Endometrial microvascular endothelial cells (primary cell): Measurements from ENCODE around the gene NFATC2. TPM values are rescaled to one million over a fixed set of nuclear protein-coding genes. Genes with fewer than 3 reads are reported as not detected.

Source experiments
- in situ Hi-C: cut with HindIII; loops from 2 replicates; pipeline ENCODE4 v1.10.0; 2017; ENCODE audit warnings: low sequenced_read_pairs, low pct_unique_long_range_greater_than_20kb; ENCODE audit errors: inconsistent ontology term
- total RNA-seq: library from RNA; depleted of rRNA; stranded (reverse); fragments of >200 nt; gene quantifications from one replicate; pipeline ENCODE4 v1.2.3, GENCODE V29; 2015; ENCODE audit errors: inconsistent ontology term

The NFATC2 gene
- total RNA-seq, 1 donor from 2014 or later: 2.5 TPM

DNA sequence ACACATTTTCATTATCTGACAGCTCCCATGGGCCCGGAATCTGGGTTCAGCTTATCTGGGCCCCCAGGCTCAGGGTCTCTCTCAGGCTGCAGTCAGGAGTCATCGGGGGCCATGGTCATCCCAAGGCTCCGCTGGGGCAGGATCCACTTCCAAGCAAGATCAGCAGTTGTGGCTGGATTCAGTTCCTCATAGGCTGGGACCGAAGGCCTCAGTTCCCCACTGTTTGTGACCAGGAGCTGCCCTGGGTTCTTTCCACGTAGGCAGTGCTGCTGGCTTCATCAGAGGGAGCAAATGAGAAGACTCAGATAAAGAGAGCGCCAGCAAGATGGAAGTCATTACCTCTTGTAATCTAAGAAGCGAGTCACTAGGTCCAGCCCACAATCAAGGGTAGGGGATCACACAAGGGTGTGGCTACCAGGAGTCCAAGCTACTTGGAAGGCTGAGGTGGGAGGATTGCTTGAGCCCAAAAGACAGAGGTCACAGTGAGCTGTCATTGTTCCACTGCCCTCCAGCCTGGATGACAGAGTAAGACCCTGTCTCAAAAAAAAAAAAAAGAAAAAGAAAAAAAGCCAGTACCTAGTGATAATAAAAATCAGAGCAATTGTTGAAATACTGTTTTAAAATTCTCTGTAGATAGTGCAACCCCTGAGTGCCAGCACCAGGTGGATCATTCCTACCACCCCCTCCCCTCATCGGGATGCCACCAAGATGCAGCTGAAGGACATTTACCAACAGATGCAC is 162.7 kb downstream of the NFATC2 start:
- in situ Hi-C loops: no loop called here

DNA sequence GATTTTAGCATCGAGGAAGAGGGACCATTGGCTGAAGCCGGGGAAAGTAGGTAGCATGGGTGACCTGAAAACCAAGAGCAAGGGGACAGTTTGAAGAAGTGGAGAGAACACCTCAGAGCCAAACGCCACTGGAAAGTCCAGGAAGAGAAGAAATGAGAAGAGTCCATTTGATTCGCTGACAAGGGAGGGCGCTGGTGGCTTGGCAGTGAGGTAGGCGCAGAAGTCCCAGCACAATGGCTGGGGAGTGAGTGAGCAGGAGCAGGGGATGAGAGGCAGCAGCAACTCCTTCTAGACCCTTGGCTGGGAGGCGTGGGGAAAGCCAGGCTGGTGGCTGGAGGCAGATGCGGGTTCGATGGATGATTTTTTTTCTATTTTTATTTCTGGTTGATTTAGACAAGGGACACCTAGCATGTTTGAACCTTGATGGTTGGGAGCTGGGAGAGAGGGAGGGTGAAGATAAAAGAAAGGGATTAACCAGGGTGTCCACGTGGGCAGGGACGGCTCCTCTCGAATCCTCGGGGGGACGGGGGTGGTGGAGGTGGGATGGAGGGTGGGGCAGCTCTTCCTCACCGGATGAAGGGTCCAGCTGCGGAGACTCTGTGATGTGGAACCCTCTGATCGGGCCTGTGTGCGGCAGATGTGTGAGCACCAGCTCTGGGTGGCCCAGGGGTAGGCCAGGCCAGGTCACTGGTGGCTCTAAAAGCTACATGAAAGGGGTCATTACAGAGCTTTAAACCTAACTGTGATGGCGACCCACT is 164.2 kb downstream of the NFATC2 start:
- in situ Hi-C loops: no loop called here

DNA sequence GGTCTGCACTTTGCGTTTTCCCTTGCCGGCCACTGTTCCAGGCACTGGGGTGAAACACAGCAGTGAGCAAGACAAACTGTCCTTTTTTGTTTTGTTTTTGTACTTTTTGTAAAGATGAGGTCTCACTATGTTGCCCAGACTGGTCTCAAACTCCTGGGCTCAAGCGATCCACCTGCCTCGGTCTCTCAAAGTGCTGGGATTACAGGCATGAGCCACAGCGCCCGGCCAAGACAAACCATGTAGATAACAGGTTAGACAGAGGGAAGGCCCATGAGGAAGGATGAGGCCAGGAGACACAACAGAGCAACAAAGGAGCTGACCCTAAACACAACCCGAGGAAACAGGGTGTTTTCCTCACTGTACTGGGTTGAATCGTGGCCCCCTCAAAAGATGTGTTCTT is 165.4 kb downstream of the NFATC2 start:
- in situ Hi-C loops: no loop called here

DNA sequence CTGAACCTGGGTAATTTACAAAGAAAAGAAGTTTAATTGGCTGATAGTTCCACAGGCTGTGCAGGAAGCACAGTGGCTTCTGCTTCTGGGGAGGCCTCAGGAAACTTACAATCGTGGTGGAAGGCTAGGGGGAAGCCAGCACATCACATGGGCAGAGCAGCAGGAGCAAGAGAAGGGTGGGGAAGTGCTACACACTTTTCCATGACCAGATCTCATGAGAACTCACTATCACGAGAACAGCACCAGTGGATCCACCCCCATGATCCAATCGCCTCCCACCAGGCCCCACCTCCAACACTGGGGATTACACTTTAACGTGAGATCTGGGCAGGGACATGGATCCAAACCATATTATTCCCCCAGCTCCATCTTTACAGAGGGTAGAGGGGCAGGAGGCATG is 166.4 kb downstream of the NFATC2 start:
- in situ Hi-C loops: no loop called here

DNA sequence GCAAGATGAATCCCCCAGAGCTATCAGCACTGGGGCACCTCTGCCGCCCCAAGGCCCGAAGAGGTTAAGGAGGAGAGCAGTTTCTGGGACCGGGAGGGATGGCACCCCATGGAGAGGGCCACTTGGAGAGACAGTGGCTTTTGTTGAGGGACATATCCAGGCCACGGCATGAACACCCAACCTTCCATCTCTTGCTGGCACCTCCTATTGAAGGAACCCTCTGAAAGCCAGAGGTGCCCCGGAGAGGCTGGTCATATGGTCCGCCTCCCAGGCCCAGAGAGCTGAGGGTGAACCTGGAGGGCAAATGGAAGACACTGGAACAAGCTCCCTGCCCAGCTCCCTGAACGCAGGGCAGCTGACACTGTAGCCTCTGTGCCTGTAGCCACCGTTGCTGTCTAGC is 167.0 kb downstream of the NFATC2 start:
- in situ Hi-C loops: no loop called here

DNA sequence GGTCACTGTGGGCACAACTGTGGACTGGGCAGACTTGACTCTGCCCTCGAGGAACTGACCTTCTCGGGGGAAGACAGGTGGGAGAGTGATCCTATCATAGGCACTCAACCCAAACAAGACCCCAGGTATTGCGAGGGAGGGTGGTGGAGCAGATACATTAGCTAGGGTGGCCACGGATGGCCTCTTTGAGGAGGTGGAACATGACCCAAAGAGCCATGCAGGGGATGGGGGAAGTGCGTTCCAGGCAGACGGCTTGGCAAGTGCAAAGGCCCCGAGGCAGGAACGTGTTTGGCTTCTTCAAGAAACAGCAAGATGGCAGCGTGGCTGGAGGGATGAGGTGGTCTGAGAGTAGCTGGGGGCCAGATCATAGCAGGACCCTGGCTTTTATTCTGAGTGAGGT is 167.6 kb downstream of the NFATC2 start:
- in situ Hi-C loops: no loop called here

DNA sequence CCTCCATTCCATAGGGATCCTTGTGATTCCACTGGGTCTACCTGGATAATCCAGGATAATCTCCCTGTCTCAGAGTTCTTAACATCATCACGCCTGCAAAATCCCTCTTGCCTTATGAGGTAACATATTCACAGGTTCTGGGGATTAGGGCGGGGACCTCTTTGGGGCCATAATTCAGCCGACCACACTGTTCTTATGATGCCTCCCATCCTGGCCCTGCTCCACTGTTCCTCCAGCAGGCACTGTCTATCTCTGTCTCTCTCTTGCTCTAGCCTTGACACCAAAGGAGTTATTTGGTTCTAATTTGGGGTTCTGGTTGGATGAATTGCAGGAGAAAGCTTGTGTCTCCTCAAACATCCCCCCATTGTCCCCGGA is 168.1 kb downstream of the NFATC2 start:
- in situ Hi-C loops: no loop called here

DNA sequence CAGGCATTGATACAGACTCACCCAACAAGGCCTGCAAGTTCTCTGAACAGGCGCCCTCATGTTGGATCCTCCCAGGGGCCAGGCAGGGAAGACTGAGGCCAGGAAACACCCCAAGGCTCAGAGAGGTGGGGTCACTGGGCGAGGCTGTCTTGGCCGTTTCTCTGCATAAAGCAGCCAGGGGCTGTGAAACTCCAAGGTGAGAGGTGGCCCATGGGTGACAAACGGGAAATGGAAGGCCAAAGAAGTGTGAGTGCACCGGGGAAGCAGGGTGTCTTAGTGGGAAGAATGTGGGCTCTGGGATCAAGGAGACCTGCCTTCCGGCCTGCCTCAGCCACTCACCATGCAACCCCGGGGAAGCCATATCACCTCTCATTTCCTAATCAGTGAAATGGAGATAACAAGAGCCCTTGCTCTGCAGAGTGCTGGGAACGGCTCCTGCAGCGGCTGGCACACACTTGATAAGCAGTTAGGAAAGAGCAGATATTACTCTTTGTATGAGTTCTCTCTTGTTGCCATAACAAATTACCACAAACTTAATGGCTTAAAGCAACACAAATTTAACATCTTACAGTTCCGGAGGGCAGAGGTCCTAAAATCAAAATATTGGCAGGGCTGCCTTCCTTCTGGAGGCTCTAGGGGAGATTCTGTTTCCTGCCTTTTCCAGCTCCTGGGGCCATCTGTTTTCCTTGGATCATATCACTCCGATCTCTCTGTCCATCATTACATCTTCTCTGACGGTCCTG is 168.6 kb downstream of the NFATC2 start:
- in situ Hi-C loops: no loop called here

DNA sequence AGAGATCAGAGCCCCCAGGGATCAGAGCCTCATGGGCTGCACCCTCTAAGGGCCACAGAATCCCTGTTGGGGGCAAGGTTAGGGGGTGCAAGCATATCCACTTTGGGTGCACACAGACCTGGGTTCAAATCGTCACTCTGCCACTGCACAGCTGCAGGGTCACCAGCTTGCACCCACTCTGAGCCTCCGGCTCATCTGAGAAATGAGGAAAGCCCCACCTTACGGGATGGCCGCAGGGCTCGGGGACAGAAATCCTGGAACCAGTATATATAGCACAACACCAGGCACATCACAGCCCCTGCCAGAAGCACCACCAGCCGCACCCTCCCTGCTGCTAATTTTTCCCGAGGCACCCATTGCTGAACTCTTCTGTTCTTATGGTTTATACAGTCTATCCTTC is 169.6 kb downstream of the NFATC2 start:
- in situ Hi-C loops: no loop called here

DNA sequence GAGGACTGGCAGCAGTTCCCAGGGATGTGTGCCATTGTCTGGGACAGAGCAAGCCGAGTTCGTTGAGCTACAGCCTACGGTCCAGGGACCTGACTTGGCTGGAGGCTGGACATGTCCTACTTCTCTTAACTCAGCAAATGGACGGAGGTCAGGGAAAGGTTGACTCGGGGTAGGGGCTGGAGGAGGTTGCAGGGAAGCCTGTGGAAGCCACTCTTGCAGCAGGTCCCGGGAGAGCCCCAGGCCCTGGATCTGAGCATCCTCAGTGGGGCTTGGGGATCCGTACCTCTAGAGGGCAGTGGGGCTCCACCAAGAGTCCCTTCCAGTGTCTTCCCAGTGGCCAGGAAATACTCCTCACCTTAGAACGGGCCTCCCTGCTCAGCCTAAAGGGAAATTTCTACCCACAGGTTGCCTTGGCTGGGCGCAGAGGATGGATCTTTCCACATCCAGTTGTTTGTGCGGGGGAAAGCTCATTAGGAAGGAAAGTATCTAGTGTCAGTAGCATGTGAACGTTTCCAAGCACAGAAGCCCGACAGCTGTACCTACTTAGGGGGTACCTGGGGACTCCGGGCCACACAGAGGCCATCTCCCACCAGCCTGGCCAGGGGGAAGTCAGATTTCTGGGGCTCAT is 170.2 kb downstream of the NFATC2 start:
- in situ Hi-C loops: no loop called here

DNA sequence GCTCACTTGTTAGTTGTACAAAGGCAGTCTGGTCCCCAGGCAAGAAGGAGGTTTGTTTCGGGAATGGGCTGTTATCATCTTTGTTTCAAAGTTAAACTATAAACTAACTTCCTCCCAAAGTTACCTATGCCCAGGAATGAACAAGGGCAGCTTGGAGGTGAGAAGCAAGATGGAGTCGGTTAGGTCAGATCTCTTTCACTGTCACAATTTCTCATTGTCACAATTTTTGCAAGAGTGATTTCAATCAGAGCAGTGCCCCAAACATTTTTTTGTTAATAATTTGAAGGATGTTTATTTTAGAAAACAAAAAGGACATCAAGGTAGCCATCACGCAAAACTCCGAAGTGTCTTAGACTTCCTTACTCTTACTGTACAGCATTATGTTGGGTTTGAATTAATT is 170.8 kb downstream of the NFATC2 start:
- in situ Hi-C loops: no loop called here

DNA sequence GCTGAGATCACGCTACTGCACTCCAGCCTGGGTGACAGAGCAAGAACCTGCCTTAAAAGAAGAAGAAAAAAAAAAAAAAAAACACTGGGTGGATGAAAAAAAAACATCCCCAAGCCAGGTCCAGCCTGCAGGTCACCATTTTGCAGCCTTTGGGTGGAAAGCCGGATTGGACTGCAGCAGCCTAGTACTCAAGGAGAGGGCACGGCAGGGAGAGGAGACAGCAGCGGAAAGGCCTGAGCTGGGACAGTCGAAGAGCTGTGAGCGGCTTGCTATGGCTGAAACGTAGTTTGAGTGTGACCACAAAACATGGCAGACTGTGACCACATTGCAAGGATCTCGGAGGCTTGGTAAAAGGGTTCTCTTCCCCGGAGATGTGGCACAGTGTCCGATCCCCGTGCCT is 173.0 kb downstream of the NFATC2 start:
- in situ Hi-C loops: no loop called here

DNA sequence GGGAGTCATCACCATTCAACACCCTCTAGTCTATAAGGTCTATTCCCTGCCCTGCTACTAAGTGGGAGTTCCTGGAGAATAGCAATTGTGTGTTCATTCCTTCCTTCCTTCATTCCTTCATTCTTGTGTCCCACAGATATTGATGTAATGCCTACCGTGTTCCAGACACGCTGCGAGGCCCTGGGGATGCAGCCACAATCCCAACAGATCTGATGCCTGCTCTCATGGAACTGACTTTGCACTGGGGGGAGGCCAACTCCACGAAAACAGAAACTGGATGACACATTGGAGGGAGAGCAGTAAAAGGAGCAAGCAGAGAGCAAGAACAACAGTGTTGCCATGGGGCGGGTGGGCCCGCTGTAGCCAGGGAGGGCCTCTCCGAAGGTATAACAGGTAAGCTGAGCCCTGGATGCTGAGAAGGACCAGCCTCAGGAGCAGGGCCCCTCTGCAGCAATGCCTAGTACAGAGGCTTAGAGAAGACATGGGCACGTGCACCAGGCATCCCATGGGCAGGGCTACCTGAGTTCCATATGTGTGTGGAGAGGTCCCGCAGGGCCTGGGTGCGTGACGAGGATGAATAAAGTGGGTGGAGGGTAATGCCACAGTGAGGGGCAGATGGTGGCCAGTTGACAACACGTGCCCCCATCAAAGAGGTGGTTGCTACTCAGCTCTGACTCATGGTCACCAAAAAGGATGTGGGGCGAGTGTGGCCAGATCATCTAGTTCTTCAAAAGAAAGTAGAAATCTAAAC is 173.9 kb downstream of the NFATC2 start:
- in situ Hi-C loops: no loop called here

DNA sequence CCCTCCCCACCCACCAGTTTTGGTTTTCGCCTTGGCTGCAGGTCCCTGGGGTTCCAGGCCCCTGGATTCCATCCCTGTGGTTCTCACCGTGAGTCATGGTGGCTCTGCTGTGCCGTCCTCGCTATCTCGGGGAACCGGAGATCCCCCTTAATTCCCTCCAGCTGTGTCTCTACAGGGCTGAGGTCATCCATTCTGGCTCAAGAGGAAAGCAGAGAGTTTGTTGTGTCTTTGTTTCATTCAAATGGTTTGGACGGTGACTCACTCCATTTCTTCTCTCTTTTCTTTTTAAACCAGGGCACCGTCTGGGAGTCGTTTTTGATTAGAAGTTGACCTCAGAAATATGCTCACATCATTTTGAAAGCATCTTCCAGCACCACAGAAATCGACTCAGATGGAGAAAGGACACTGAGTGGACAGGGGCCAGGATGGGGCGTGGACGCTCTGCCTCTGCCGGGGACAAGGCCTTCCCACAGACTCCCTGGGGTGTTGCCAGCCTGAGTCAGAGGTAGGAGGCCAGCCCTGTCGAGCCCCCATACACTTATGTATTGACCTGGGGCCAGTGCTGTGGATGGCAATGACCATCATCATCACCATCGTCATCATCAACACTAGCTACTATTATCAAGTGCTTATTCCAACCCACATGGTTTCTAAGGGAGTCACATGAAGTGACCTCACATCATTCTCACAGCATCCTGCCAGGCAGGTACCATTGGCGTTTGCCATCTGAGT is 176.2 kb downstream of the NFATC2 start:
- in situ Hi-C loops: no loop called here

DNA sequence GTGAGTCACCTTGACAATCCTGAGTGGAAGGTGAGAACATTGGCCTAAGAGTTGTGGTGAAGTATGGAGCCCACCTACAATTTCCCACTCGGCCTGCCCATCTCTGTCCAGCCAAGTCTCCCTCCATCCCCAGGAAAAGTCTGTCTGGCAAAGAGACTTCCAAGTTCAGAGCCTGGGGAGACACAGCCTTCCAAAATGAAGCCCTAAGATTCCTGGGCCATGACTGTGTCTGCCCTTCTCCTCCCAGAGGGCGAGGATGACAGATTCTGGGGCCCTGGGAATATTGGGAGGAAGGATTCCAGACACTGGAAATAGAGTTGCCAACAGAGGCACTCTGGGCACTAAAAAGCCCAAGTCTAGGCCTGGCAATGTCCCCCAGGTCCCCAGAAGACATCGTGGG is 176.8 kb downstream of the NFATC2 start:
- in situ Hi-C loops: no loop called here

DNA sequence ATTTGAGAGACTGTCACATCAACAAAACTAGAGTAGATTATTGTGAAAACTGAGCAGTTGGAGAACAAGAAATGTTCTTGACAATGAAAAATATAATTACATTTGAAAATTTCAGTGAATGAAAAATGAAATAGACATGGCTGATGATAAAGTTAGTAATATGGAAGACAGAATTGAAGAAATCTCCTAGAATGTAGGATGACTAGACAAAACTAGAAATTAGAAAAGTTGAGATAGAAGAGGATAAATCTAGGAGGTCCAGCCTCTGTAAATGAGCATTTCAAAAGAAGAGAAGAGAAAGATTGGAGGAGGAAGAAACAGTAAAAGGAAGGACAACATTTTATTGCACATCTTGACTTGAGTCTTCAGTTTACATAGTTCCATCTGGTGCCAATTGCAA is 178.7 kb downstream of the NFATC2 start:
- in situ Hi-C loops: no loop called here

DNA sequence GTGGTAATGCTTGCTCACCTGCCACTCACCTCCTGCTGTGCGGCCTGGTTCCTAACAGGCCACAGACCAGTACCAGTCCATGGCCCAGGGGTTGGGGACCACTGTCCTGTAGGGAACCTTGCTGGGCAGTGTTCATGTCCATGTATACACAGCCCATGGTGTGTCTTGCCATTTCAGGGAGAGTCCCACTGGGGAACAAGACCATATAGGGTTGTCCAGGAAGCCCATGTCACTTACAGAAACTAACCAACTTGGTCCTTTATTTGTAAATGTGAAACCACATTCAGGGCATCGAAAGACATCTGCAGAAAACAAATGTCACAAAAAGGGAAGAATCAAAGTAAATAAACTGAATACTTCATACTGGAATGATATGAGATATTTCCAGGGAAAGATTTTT is 179.1 kb downstream of the NFATC2 start:
- in situ Hi-C loops: no loop called here

DNA sequence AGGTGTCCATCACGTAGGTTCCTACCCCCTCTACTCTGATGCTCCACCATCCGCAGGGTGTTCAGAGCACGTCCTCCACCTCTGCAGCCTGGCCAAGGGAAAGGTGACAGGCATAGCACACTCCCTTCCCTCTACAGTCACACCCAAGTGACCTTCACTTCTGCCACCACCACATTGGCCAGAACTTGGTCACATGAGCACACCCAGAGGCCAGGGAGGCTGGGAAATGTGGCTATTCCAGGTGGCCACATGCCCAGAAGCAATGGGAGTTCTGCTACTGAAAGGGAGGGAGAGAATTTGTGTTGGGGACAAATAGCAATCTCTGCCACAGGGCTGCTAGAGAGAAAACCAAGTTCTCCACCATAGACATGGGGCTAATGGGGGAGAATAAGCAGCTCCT is 180.3 kb downstream of the NFATC2 start:
- in situ Hi-C loops: no loop called here
